Loucy (cell line): Measurements from ENCODE around the gene CPPED1.

Source experiments
- H2AFZ ChIP-seq: fragments of 200-600 bp; sonication (generic); 2 replicates; pipeline ENCODE4 v1.6.0; 2016; ENCODE audit warnings: antibody characterized with exemption, mild to moderate bottlenecking, low read length, moderate library complexity
- H3F3A ChIP-seq: fragments of 200-600 bp; 2 replicates; pipeline ENCODE4 v1.6.0; 2016; ENCODE audit warnings: antibody characterized with exemption, low read depth, mild to moderate bottlenecking
- H3K27me3 ChIP-seq: fragments of 200-600 bp; sonication (generic); 2 replicates; pipeline ENCODE4 v1.6.1; 2014; ENCODE audit warnings: low read length, mild to moderate bottlenecking; ENCODE audit not compliant: insufficient read depth, poor library complexity, severe bottlenecking
- H3K36me3 ChIP-seq: fragments of 200-600 bp; sonication (generic); 2 replicates; pipeline ENCODE4 v1.6.1; 2016; ENCODE audit warnings: low read length; ENCODE audit not compliant: insufficient read depth
- H3K4me1 ChIP-seq: fragments of 200-600 bp; sonication (generic); 2 replicates; pipeline ENCODE4 v1.5.1; 2014; ENCODE audit warnings: low read length, mild to moderate bottlenecking; ENCODE audit not compliant: insufficient read depth, poor library complexity, severe bottlenecking
- H3K4me2 ChIP-seq: fragments of 200-600 bp; sonication (generic); 2 replicates; pipeline ENCODE4 v1.6.0; 2014; ENCODE audit warnings: antibody characterized with exemption, low read length, low read depth, mild to moderate bottlenecking; ENCODE audit not compliant: poor library complexity, severe bottlenecking
- H3K4me3 ChIP-seq: fragments of 200-600 bp; sonication (generic); 2 replicates; pipeline ENCODE4 v1.5.1; 2014; ENCODE audit warnings: low read length, mild to moderate bottlenecking, mixed read lengths; ENCODE audit not compliant: poor library complexity, severe bottlenecking
- H3K79me2 ChIP-seq: fragments of 200-600 bp; sonication (generic); 2 replicates; pipeline ENCODE4 v1.6.1; 2014; ENCODE audit warnings: low read length; ENCODE audit not compliant: insufficient read depth
- H3K9ac ChIP-seq: fragments of 200-600 bp; sonication (generic); 2 replicates; pipeline ENCODE4 v1.6.0; 2014; ENCODE audit warnings: mild to moderate bottlenecking, low read depth, low read length, moderate library complexity; ENCODE audit not compliant: poor library complexity, severe bottlenecking
- H3K9me2 ChIP-seq: fragments of 200-600 bp; sonication (generic); replicated peaks from 2 replicates; pipeline ENCODE4 v1.6.1; 2016; ENCODE audit warnings: low read depth, low read length, mixed read lengths
- H3K9me3 ChIP-seq: fragments of 200-600 bp; sonication (generic); 2 replicates; pipeline ENCODE4 v1.6.1; 2014; ENCODE audit warnings: mild to moderate bottlenecking, antibody characterized with exemption, low read length, low read depth; ENCODE audit not compliant: insufficient read depth
- H4K20me1 ChIP-seq: fragments of 200-600 bp; sonication (generic); 2 replicates; pipeline ENCODE4 v1.6.0; 2014; ENCODE audit warnings: antibody characterized with exemption, low read length, mild to moderate bottlenecking; ENCODE audit not compliant: insufficient read depth, poor library complexity, severe bottlenecking
- CTCF ChIP-seq: fragments of 200-600 bp; sonication (generic); conservative IDR thresholded peaks from 2 replicates; pipeline ENCODE4 v1.5.1; 2014; ENCODE audit warnings: mild to moderate bottlenecking, antibody characterized with exemption, low read length
- EZH2phosphoT487 ChIP-seq: fragments of 200-600 bp; IDR thresholded peaks from 2 replicates; pipeline ENCODE4 v1.6.1; 2018; ENCODE audit warnings: antibody characterized with exemption, mild to moderate bottlenecking, moderate library complexity, borderline replicate concordance

Gene CPPED1

GRCh38 chr16:12680531-12680930 is 123.2 kb downstream of the CPPED1 start:
- no peaks in the 10 kb centered on the region for H3K9me3 ChIP-seq
- H3K79me2 ChIP-seq = no peaks in the 10 kb centered on the region
- no peaks in the 10 kb centered on the region for H3F3A ChIP-seq
- no peak overlapping the region for H3K4me3 ChIP-seq
- no peak overlapping the region for H3K4me2 ChIP-seq
- H3K27me3 ChIP-seq = no peaks in the 10 kb centered on the region
- no peaks in the 10 kb centered on the region for H3K36me3 ChIP-seq
- no peaks in the 10 kb centered on the region for H4K20me1 ChIP-seq
- TF ChIP-seq EZH2phosphoT487 = no peak
- no peak for TF ChIP-seq CTCF
- no peaks in the 10 kb centered on the region for H3K9me2 ChIP-seq
- no peak overlapping the region for H3K9ac ChIP-seq
- no peak overlapping the region for H2AFZ ChIP-seq
- no peaks in the 10 kb centered on the region for H3K4me1 ChIP-seq

GRCh38 chr16:12679660-12680272 is 123.9 kb downstream of the CPPED1 start:
- Histone ChIP-seq H3K27me3 (no peaks in the 10 kb centered on the region), H3K79me2 (no peaks in the 10 kb centered on the region), H3K36me3 (no peaks in the 10 kb centered on the region), H3K9me3 (no peaks in the 10 kb centered on the region), H3F3A (no peaks in the 10 kb centered on the region), H3K9ac (no peak overlapping the region), H4K20me1 (no peaks in the 10 kb centered on the region), H3K4me1 (no peaks in the 10 kb centered on the region), H3K4me3 (no peak overlapping the region), H3K4me2 (no peak overlapping the region), H2AFZ (no peak overlapping the region), H3K9me2 (no peaks in the 10 kb centered on the region)
- TF ChIP-seq CTCF (no peak), EZH2phosphoT487 (no peak)

- Histone ChIP-seq H3K4me2 (no peak overlapping the region), H3K79me2 (no peaks in the 10 kb centered on the region), H4K20me1 (no peaks in the 10 kb centered on the region), H3K9me2 (no peaks in the 10 kb centered on the region), H3K4me1 (no peaks in the 10 kb centered on the region), H2AFZ (no peak overlapping the region), H3K27me3 (no peaks in the 10 kb centered on the region), H3F3A (no peaks in the 10 kb centered on the region), H3K9ac (no peak overlapping the region), H3K36me3 (no peaks in the 10 kb centered on the region), H3K9me3 (no peaks in the 10 kb centered on the region), H3K4me3 (no peak overlapping the region)
- TF ChIP-seq CTCF = no peak
- no peak for TF ChIP-seq EZH2phosphoT487
Measured at GRCh38 chr16:12678983-12679382, 124.7 kb downstream of the CPPED1 start.
